ENCODE data around the gene PTGER2. TPM values are rescaled to one million over a fixed set of nuclear protein-coding genes. Genes with fewer than 3 reads are reported as not detected.

PTGER2 gene
- total and polyA plus RNA-seq, 2 of the 13 experiments (the other 11 are each of a cell fraction or from before 2014, with no cell fraction given): not detected

GRCh38 chr14:52325630-52326029 is 11.5 kb downstream of the PTGER2 start (continued):
- no peak for TF ChIP-seq ZNF609 (CRISPR knock-in tag; IDR thresholded peaks at IDR 0.05; ENCODE audit: borderline replicate concordance)
- TF ChIP-seq MTERF4 (CRISPR knock-in tag; IDR thresholded peaks at IDR 0.05): no peak
- no peak for TF ChIP-seq ZNF512B (CRISPR knock-in tag; IDR thresholded peaks at IDR 0.05; ENCODE audit: borderline replicate concordance)
